Endothelial cell of umbilical vein (primary cell): ENCODE results near the gene CFTR. TPM values are rescaled to one million over a fixed set of nuclear protein-coding genes. Genes with fewer than 3 reads are reported as not detected.

ENCODE experiments used
- BruUV-seq: library from RNA; stranded (reverse); fragments of 400-500 nt; replicated peaks from 2 replicates; lab custom pipeline; 2021; lab: Mats Ljungman, UMichigan
- CTCF ChIA-PET: fragments of 300-600, 350-600 bp; sonication (Branson Sonifier 250); formaldehyde crosslinking; loops from one replicate; lab custom pipeline; 2021; ENCODE audit warnings: antibody characterized with exemption, inconsistent platforms; lab: Charles Lee
- POLR2A ChIA-PET: fragments of 300-600, 350-600 bp; sonication (Branson Sonifier 250); formaldehyde crosslinking; loops from one replicate; lab custom pipeline; 2021; ENCODE audit warnings: antibody characterized with exemption, inconsistent platforms; lab: Charles Lee
- DNase-seq: peaks from one replicate; pipeline ENCODE4 v3.0.0-alpha.2; 2011; ENCODE audit warnings: low read depth, low spot score
- FAIRE-seq: peaks from 2 replicates; lab custom pipeline; 2011; peaks lifted over from hg19 to GRCh38; lab: Jason Lieb, UNC
- H2AFZ ChIP-seq: 2 replicates; pipeline ENCODE4 v1.6.0; 2012; ENCODE audit warnings: low read depth, low read length, control low read depth, inconsistent platforms
- H3K27ac ChIP-seq: 2 replicates; pipeline ENCODE4 v1.5.1; 2011; ENCODE audit warnings: low read depth, mild to moderate bottlenecking, control low read depth, low read length, moderate library complexity; ENCODE audit not compliant: insufficient read depth
- H3K27me3 ChIP-seq, 2 experiments: 2 replicates each; pipeline versions ENCODE4 v1.6.0 to v1.6.1; 2011; ENCODE audit warnings: low read length in 2 of 2, mixed read lengths in 1 of 2; ENCODE audit not compliant: control insufficient read depth in 2 of 2, insufficient read depth in 2 of 2
- H3K36me3 ChIP-seq, 2 experiments: 2 replicates in 1 of 2; 3 replicates in 1 of 2; pipeline ENCODE4 v1.5.1; 2011; ENCODE audit warnings: low read length in 2 of 2, mild to moderate bottlenecking in 1 of 2, moderate library complexity in 1 of 2; ENCODE audit not compliant: control insufficient read depth in 2 of 2, insufficient read depth in 2 of 2; ENCODE audit errors: extremely low read depth in 1 of 2
- H3K4me1 ChIP-seq: 3 replicates; pipeline ENCODE4 v1.5.1; 2011; ENCODE audit warnings: mild to moderate bottlenecking, low read length; ENCODE audit not compliant: control insufficient read depth, insufficient read depth; ENCODE audit errors: extremely low read depth
- H3K4me2 ChIP-seq: 2 replicates; pipeline ENCODE4 v1.6.1; 2011; ENCODE audit warnings: low read length, control low read depth, mixed read lengths; ENCODE audit not compliant: insufficient read depth
- H3K4me3 ChIP-seq, 3 experiments: fragments of 200-600 bp in 1 of 3; sonication (generic), shearing (Covaris generic) in 1 of 3; replicated peaks in 1 of 3; 2 replicates each; pipeline ENCODE4 v1.5.1; 2011 to 2016; ENCODE audit warnings: control low read depth in 3 of 3, low read length in 3 of 3, mild to moderate bottlenecking in 2 of 3, inconsistent platforms in 1 of 3, low read depth in 1 of 3, moderate library complexity in 1 of 3; ENCODE audit not compliant: insufficient read depth in 1 of 3
- H3K79me2 ChIP-seq: 2 replicates; pipeline ENCODE4 v1.6.0; 2012; ENCODE audit warnings: low read length, inconsistent platforms; ENCODE audit not compliant: control insufficient read depth, insufficient read depth
- H3K9ac ChIP-seq: replicated peaks from 2 replicates; pipeline ENCODE3; 2011; ENCODE audit warnings: low read length, control low read depth; ENCODE audit not compliant: insufficient read depth; ENCODE audit errors: extremely low read depth
- H3K9me1 ChIP-seq: replicated peaks from 3 replicates; pipeline ENCODE4 v1.6.0; 2011; ENCODE audit warnings: mild to moderate bottlenecking, low read length; ENCODE audit not compliant: control insufficient read depth, insufficient read depth; ENCODE audit errors: extremely low read depth
- H3K9me3 ChIP-seq: replicated peaks from 2 replicates; pipeline ENCODE4 v1.5.1; 2012; ENCODE audit warnings: low read length, inconsistent platforms; ENCODE audit not compliant: control insufficient read depth, insufficient read depth
- H4K20me1 ChIP-seq: replicated peaks from 2 replicates; pipeline ENCODE3; 2011; ENCODE audit warnings: mild to moderate bottlenecking, low read length; ENCODE audit not compliant: control insufficient read depth, insufficient read depth; ENCODE audit errors: extremely low read depth
- EZH2 ChIP-seq: IDR thresholded peaks from 2 replicates; pipeline ENCODE4 v1.6.1; 2012; ENCODE audit warnings: borderline replicate concordance, low read depth, mild to moderate bottlenecking, moderate library complexity, low read length, inconsistent platforms; ENCODE audit not compliant: severe bottlenecking
- FOS ChIP-seq: IDR thresholded peaks from 2 replicates; pipeline ENCODE4 v1.6.1; 2011; ENCODE audit warnings: mild to moderate bottlenecking, low read length, moderate library complexity, borderline replicate concordance; ENCODE audit not compliant: insufficient read depth
- GATA2 ChIP-seq: IDR thresholded peaks from 2 replicates; pipeline ENCODE4 v1.7.0; 2011; ENCODE audit warnings: low read depth, mild to moderate bottlenecking, moderate library complexity, mixed read lengths, low read length; ENCODE audit not compliant: insufficient read length, insufficient read depth
- JUN ChIP-seq: IDR thresholded peaks from 2 replicates; pipeline ENCODE4 v1.6.1; 2011; ENCODE audit warnings: borderline replicate concordance, low read depth; ENCODE audit not compliant: insufficient read length, insufficient read depth
- MYC ChIP-seq: IDR thresholded peaks from one replicate; pipeline ENCODE4 v1.6.1; 2011; ENCODE audit warnings: mild to moderate bottlenecking, low read depth, low read length
- POLR2A ChIP-seq: IDR thresholded peaks from 2 replicates; pipeline ENCODE4 v1.6.1; 2012; ENCODE audit warnings: low read depth, mild to moderate bottlenecking, control low read depth, low read length
- POLR2AphosphoS5 ChIP-seq: IDR thresholded peaks from 2 replicates; pipeline ENCODE4 v1.6.1; 2012; ENCODE audit warnings: low read depth, mild to moderate bottlenecking, control low read depth, low read length, moderate library complexity; ENCODE audit not compliant: insufficient read depth
- dilution Hi-C: fragments of 300-500 bp; cut with MboI; formaldehyde crosslinking; loops from one replicate; pipeline ENCODE4 v1.15.0; 2019; ENCODE audit warnings: low sequenced_read_pairs; ENCODE audit not compliant: extremely low pct_ligation_motif_present
- intact Hi-C: fragments of 100-400 bp; cut with micrococcal nuclease; formaldehyde crosslinking; loops from one replicate; pipeline ENCODE4 v1.10.0; 2022
- polyA plus RNA-seq, 4 experiments: library from polyadenylated mRNA; depleted of rRNA in 3 of 4; stranded (reverse) in 3 of 4; unstranded in 1 of 4; fragments of >200 nt; gene quantifications; 2 replicates each; pipeline versions ENCODE4 v1.2.1 to v1.2.3, GENCODE V29; 2011 to 2012; ENCODE audit warnings: missing spikeins in 1 of 4
- total RNA-seq: library from RNA; stranded (reverse); gene quantifications from 2 replicates; pipeline ENCODE4 v1.2.3, GENCODE V29; 2021
- TF ChIP-seq, protein P1 (sequence below): IDR thresholded peaks from 2 replicates; pipeline ENCODE4 v1.6.1; 2011; ENCODE audit not compliant: insufficient read depth, insufficient read length
- TF ChIP-seq, protein P2 (sequence below), 2 donors: IDR thresholded peaks; 1 replicate in 1 of 2; 2 replicates in 1 of 2; pipeline ENCODE4 v1.5.1; 2011; ENCODE audit warnings: low read length in 2 of 2, mild to moderate bottlenecking in 2 of 2, moderate library complexity in 2 of 2, control low read depth in 1 of 2, inconsistent platforms in 1 of 2, low read depth in 1 of 2; ENCODE audit not compliant: insufficient read depth in 1 of 2; ENCODE audit errors: extremely low read depth in 1 of 2

CFTR gene
- total and polyA plus RNA-seq, 2 donors (not counting 3 experiments of a cell fraction or from before 2014, with no cell fraction given): 0.03 TPM; not detected in 1

DNA sequence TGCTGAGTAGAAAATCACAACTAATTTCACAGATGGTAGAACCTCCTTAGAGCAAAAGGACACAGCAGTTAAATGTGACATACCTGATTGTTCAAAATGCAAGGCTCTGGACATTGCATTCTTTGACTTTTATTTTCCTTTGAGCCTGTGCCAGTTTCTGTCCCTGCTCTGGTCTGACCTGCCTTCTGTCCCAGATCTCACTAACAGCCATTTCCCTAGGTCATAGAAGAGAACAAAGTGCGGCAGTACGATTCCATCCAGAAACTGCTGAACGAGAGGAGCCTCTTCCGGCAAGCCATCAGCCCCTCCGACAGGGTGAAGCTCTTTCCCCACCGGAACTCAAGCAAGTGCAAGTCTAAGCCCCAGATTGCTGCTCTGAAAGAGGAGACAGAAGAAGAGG lies 186.9 kb downstream of the CFTR start:
- intact Hi-C loops: loop anchor here (1.0 kb wide), 3 partner anchors 21 to 65 kb away; no protein-coding TSS in a partner anchor
- H3K4me3 ChIP-seq: no peak overlapping the region
- no peaks in the 10 kb centered on the region for H3K79me2 ChIP-seq
- no peak overlapping the region for H2AFZ ChIP-seq
- POLR2A ChIA-PET: no interaction called here
- no peak for TF ChIP-seq GATA2
- no peak for TF ChIP-seq EZH2
- TF ChIP-seq, protein P1, sequence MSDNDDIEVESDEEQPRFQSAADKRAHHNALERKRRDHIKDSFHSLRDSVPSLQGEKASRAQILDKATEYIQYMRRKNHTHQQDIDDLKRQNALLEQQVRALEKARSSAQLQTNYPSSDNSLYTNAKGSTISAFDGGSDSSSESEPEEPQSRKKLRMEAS: no peak
- no peak for TF ChIP-seq MYC
- TF ChIP-seq FOS: no peak
- no peak for TF ChIP-seq POLR2A
- TF ChIP-seq POLR2AphosphoS5: no peak
- TF ChIP-seq JUN: no peak
- TF ChIP-seq, protein P2, sequence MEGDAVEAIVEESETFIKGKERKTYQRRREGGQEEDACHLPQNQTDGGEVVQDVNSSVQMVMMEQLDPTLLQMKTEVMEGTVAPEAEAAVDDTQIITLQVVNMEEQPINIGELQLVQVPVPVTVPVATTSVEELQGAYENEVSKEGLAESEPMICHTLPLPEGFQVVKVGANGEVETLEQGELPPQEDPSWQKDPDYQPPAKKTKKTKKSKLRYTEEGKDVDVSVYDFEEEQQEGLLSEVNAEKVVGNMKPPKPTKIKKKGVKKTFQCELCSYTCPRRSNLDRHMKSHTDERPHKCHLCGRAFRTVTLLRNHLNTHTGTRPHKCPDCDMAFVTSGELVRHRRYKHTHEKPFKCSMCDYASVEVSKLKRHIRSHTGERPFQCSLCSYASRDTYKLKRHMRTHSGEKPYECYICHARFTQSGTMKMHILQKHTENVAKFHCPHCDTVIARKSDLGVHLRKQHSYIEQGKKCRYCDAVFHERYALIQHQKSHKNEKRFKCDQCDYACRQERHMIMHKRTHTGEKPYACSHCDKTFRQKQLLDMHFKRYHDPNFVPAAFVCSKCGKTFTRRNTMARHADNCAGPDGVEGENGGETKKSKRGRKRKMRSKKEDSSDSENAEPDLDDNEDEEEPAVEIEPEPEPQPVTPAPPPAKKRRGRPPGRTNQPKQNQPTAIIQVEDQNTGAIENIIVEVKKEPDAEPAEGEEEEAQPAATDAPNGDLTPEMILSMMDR (IDR thresholded peaks at IDR 0.05; ENCODE audit: extremely low read depth in 1 of 2, insufficient read depth in 1 of 2, low read depth in 1 of 2, low read length in 2 of 2): no peak
- H3K4me2 ChIP-seq: no peak overlapping the region
- H4K20me1 ChIP-seq: no peaks in the 10 kb centered on the region
- no peaks in the 10 kb centered on the region for H3K27me3 ChIP-seq
- DNase-seq: no peak
- H3K9me3 ChIP-seq: no peaks in the 10 kb centered on the region
- peaks cover 14% of the 10 kb centered on the region for H3K4me1 ChIP-seq
- FAIRE-seq: no peak
- dilution Hi-C loops: no loop called here
- no peaks in the 10 kb centered on the region for H3K9me1 ChIP-seq
- H3K9ac ChIP-seq: no peak overlapping the region
- CTCF ChIA-PET: interaction anchor here (0.9 to 2.0 kb wide), 5 partner anchors 9 to 208 kb away, joined by 3 to 12 read pairs (median 4); no protein-coding TSS in a partner anchor
- H3K36me3 ChIP-seq: no peaks in the 10 kb centered on the region
- H3K27ac ChIP-seq: peak overlapping the region; percentile 62
- BruUV-seq: no TSS peak
